HG02678 (cell line): ENCODE results near the gene OGFR.
"Not testable (repeated sequence)": the region's sequence is repeated elsewhere in the genome, so short reads cannot be mapped to it uniquely, and the experiment has no call there.

Experiments used
- ATAC-seq: cut with Tn5 transposase; IDR thresholded peaks from one replicate; pipeline ENCODE4 v1.9.1; 2021; ENCODE audit warnings: mild to moderate bottlenecking, moderate library complexity; ENCODE audit not compliant: unreplicated experiment

Gene OGFR

DNA sequence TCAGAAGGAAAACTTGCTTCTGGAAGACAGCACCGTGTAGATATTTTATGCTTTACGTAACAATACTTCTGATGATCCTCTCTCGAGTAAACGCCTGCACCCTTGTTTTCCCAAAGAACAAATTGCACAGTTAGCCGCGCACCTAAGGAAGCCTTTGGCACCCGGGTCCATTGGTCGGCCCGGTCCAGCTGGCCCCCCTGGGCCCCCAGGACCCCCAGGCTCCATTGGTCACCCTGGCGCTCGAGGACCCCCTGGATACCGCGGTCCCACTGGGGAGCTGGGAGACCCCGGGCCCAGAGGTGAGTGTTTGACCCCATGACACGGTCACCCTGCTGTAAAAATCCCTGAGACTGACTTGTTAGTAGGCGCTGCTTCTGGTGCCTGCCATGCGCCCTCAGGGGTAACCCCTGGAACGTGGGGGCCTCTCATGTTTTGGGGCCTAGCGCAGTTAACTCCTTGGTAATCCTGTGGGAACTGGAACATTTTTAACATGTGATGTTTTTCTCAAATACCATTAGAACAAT is 32.4 kb downstream of the OGFR start:
- ATAC-seq: no peak

DNA sequence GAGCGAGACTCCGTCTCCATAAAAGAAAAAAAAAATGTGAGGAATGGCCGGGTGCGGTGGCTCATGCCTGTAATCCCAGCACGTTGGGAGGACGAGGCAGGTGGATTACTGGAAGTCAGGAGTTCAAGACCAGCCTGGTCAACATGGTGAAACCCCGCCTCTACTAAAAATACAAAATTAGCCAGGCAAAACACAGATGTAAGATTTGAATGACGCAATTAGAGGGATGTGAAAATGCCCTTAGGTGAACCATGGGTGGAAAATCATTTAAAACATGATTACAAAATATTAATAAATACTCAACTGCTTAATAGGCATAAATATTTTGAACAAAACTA is 33.1 kb downstream of the OGFR start:
- peak; percentile 22 for ATAC-seq

- ATAC-seq: peak; percentile 79
Measured at GRCh38 chr20:62838128-62838891, 33.7 kb downstream of the OGFR start.

DNA sequence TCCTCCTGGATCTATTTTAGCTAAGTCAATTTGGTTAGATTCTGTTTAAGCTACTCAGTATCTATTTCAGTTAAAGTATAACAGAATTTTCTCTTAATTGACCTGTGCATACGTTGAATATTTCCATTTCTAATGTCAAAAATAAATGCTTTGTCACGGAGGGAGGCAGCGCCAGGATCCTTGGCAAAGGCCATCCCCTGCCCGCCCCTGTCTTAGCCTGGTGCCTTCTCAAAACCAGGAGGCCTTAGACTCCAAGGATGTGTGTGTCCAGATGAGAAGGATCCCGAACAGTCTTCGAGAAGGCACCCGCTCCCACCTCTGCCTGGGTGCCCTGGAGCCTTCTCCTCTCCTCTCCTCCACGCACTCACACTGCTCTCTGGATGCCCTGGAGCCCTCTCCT is 34.6 kb downstream of the OGFR start:
- ATAC-seq: no peak

DNA sequence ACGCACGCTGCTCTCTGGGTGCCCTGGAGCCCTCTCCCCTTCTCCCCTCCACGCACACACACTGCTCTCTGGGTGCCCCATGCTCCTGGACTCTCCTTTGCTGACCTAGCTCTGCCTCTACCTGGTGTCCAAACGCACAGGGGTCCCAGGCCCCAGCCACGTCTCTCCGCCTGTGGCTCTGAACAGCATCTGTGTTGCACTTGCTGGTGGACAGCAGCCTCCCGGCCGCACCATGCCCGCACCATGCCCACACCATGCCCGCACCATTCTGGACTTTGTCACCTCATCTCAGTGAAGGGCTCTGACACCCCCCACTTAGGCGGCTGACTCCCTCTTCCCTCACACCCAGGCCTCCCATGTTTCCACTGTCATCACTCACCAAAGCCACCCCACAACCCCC is 35.2 kb downstream of the OGFR start:
- no peak for ATAC-seq

GRCh38 chr20:62840244-62841197 is 35.9 kb downstream of the OGFR start:
- ATAC-seq: no peak

DNA sequence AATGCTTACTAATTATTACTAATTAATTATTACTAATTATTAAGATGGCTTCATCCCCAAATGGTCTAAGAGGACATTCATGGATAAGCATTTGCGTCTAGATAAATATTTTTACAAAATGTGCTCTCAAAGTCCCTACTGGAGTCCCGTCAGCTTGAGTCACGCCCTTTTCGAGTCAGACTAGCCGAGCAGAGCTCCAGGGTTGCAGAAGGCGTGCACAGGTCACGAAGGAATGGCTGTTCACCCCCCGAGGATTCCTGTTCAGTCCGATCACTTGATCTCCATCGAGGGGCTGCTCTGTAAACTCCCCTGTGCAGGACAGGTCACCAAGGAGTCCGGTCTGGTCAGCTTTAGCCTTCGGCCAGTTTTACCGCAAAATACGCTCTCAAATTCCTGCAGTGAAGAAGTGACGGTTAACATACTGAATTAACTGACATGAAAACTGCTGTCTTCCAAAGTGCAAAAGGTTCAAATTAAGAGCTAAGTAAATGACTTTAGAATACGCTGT is 37.1 kb downstream of the OGFR start:
- ATAC-seq: no peak

- ATAC-seq: no peak
Measured at GRCh38 chr20:62843656-62844055, 39.0 kb downstream of the OGFR start.

DNA sequence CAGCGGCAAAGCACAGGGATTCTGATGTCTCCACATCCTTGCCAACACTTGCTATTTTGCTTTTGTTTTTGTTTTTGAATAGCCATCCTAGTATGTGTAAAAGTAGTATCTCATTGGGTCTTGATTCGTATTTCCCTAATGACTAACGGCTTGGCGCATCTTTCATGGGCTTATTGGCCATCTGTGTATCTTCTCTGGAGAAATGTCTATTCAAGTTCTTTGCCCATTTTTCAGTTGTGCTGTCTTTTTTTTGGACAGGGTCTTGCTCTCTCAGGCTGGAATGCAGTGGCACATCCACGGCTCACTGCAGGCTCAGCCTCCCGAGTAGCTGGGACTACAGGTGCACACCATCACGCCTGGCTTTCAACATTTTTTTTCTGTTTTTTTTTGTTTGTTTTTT is 39.5 kb downstream of the OGFR start:
- ATAC-seq: no peak

DNA sequence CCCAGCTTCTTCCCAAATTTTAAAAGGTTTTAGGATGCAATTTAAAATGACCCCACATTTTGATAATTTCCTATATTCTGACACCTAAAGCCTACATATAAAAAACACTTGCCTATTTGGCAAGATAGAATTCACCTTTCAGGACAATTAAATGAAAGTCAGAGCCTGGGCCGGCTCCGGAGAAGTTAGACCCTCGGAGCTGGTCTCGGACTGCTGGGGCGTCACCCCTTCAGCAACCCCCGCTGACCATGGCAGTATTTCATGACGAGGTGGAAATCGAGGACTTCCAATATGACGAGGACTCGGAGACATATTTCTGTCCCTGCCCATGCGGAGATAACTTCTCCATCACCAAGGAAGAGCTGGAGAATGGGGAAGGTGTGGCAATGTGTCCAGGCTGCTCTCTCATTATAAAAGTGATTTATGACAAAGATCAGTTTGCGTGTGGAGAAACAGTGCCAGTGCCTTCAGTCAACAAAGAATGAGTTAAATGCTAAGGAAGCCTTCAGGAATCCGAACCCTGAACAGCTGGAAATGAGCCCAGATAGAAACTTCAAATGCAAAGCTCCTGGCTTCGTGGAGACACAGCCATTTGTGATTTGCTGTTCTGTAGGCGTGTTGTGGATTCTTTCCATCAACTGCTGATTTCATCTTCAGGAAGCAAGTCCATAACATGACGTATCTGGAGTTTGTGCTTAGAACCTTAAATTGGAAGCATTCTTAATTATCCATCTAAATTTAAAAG is 41.0 kb downstream of the OGFR start:
- ATAC-seq: no peak

GRCh38 chr20:62846166-62846890 is 41.7 kb downstream of the OGFR start:
- no peak for ATAC-seq

GRCh38 chr20:62848917-62849316 is 44.3 kb downstream of the OGFR start:
- ATAC-seq: not testable (repeated sequence)

- ATAC-seq: no peak
Measured at GRCh38 chr20:62849431-62849830, 44.8 kb downstream of the OGFR start.

- no peak for ATAC-seq
Measured at GRCh38 chr20:62850333-62850974, 45.8 kb downstream of the OGFR start.

GRCh38 chr20:62852196-62852595 is 47.6 kb downstream of the OGFR start:
- no peak for ATAC-seq

GRCh38 chr20:62852841-62853240 is 48.2 kb downstream of the OGFR start:
- ATAC-seq: no peak

DNA sequence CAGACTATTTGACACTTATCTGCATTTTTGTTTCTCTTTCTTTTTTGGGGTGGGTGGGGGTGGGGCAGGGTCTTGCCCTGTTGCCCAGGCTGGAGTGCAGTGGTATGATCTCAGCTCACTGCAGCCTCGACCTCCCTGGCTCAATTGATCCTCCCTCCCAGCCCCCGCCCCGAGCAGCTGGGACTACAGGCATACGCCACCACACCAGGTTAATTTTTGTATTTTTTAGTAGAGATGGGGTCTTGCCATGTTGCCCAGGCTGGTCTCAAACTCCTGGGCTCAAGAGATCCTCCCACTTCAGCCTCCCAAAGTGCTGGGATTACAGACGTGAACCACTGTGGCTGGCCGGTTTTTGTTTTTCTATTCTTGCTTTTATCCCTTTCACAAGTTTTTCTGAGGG is 48.7 kb downstream of the OGFR start:
- not testable (repeated sequence) for ATAC-seq

DNA sequence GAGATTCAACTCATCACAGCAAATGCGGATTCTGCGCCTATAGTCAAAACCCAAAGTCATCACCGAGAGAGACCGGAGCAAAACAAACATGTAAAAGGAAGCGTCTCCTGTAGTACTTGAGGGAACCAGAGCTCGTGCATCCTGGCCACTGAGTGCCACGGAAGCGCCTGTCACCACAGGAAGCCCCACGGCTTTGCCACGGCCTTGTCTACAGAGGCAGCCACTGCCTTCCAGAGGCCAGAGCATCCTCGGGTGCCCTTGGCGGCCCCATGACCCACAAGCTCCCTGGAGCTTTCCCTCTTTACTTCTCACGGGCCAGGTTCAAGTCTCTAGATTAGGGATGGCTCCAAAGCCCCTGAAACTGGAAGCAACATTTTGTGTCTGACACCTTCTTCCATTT is 49.5 kb downstream of the OGFR start:
- ATAC-seq: no peak

GRCh38 chr20:62855120-62855519 is 50.5 kb downstream of the OGFR start:
- no peak for ATAC-seq
